ENCODE measurements around the gene MYO15A. TPM values are rescaled to one million over a fixed set of nuclear protein-coding genes. Genes with fewer than 3 reads are reported as not detected.

Gene MYO15A
- total RNA-seq, 2 experiments from 2014 or later, result 0.27 to 0.46 TPM

GRCh38 chr17:18102640-18103039 is 5.9 kb upstream of the MYO15A start:
- ChIA-PET CTCF (no interaction called here), POLR2A (no interaction called here)

DNA sequence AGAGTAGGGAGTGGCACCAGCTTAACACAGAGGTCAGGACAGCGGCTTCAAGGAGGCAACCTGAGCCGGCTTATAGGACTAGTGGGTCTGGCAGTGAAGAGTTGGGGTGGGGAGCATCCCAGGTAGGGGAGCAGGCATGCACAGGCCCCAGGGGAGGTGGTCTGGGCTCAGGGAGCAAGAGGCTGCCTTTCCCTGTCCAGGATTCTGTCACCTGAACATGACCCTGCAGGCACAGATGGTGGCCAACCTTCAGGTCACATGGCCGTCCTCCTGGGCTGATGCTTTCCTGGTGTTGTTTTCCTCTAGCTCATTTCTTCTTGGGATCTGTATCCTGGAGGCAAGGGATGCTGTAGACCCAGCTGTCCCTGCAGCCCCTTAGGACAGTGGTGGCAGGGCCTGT is 3.5 kb upstream of the MYO15A start:
- CTCF ChIA-PET, result interaction anchor here (0.6 kb wide), 1 partner anchor 70 kb away, joined by 4 read pairs; no protein-coding TSS in a partner anchor
- POLR2A ChIA-PET, result interaction anchor here (0.5 kb wide), 1 partner anchor 18 kb away, joined by 5 read pairs; no protein-coding TSS in a partner anchor

DNA sequence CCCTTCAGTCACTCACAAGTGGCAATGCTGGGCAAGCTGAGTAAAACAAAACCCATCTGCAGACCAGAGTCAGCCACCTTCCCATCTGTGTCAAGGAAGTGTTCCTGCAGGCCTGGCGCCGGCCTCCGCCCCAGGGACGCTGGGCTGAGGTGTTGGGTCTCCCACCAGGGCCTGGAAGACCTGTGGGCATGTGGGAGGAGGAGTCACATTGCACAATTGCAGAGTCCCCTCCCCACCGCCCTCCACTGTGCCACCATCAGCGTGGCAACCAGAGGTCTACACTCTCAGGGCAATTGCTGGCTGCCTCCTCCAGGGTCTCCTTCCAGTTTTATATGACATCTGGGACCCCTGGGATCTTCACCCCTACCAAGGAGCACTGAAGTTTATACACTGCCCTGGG is 3.0 kb upstream of the MYO15A start:
- ChIA-PET CTCF (interaction anchor here (0.6 kb wide), 1 partner anchor 70 kb away, joined by 4 read pairs; no protein-coding TSS in a partner anchor), POLR2A (no interaction called here)

DNA sequence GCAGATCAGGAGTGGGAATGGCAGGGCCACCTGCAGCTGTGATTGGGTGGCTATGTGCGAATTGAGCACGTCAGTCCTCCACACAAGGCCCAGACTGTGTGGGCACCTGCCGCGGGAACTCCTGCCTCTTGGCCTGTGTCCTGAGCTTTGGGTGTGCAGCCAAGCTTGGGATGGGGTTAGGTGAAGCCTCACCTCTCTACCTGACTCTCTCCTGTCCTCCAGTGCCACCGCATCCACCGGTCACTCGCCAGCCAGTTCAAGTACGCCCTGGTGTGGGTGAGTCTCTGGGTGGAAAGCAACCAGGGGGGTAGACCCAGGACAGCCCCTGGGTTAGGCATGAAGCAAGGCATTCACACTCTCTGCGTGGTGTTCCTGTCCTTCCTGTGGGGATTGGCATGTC is 2.3 kb upstream of the MYO15A start:
- ChIA-PET POLR2A (no interaction called here), CTCF (no interaction called here)

- ChIA-PET POLR2A (no interaction called here), CTCF (no interaction called here)
These were observed 1.3 kb upstream of the MYO15A start for GRCh38 chr17:18107061-18107790.

DNA sequence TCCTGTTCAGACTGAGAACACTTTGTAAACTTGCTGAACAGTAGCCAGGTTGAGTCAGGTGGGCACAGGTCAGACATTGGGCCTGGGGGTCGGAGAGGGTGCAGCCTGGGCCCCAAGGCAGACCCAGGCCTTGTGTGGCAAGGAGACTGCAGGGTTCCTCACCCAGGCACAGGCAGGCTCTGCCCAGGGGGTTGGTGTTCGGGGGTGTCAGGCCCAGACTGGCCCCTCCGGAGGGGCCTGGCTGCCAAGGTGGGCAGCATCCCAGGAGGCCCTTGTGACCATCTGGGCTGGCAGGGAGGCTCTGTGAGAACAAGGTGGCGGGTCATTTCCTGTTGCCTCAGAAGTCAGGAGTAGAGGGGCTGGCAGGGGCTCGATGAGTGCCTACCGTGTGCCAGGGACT is 585 bp upstream of the MYO15A start:
- ChIA-PET POLR2A (no interaction called here), CTCF (no interaction called here)

- CTCF ChIA-PET, result interaction anchor here (1.0 kb wide), 1 partner anchor 107 kb away, joined by 3 read pairs; no protein-coding TSS in a partner anchor
- POLR2A ChIA-PET, result no interaction called here
These were observed 1.5 kb downstream of the MYO15A start for GRCh38 chr17:18109935-18110485.

- ChIA-PET POLR2A (no interaction called here), CTCF (interaction anchor here (1.9 kb wide), 1 partner anchor 14 kb away, joined by 4 read pairs; no protein-coding TSS in a partner anchor)
These were observed 2.1 kb downstream of the MYO15A start for GRCh38 chr17:18110636-18111145.

DNA sequence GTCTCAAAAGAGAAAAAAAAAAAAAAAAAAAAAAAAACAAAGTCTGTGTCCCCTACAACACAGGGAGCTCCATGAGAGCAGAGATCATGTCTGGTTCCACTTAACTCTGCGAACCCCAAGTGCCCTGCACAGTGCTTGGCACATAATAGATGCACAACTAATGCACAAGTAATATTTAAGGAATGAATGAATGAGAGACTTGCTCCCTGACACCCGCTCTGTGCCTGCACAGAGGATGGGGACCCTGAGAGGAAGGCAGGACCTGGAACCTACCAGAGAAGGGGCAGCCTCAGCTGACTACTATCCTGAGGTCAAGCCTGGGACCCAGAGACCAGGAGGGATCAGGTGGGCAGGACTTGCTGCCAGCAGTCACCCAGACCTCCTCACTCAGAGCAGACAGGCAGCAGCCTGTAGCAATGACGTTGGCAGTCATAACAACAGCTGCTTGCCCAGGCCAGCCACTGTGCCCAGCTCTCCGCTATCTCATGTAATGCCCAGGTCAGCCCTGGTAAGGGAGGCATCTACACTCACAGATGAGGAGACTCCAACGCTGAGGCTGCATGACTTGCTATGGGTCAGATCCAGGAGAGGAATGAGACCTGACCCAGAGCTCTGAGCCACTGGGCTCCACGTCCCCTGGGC is 2.9 kb downstream of the MYO15A start:
- CTCF ChIA-PET, result interaction anchor here (1.9 kb wide), 1 partner anchor 13 kb away, joined by 4 read pairs; no protein-coding TSS in a partner anchor

GRCh38 chr17:18115517-18115916 is 7.0 kb downstream of the MYO15A start:
- ChIA-PET CTCF (interaction anchor here (0.7 kb wide), 1 partner anchor 42 kb away, joined by 3 read pairs; no protein-coding TSS in a partner anchor), POLR2A (no interaction called here)

More for the DNA sequence above, 2.9 kb downstream of the MYO15A start:
- POLR2A ChIA-PET, result no interaction called here

DNA sequence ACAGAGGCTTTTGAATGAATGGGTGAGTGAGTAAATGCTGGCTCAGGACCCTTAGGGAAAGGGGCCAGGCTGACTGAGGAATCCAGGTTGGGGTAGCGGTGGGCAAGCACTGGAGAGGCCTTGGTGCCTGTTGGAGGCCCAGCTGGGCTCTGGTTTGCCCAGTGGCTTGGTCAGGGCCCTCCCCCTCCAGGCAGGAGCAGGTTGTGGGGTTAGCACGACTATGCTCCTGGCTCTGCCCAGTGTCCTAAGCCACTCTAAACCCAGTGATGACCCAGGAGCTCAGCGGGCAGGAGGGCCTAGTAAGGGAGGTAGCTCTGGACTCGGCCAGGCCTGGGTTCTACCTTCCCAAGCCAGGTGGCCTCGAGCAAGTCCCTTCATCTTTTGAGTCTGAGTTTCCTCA is 7.5 kb downstream of the MYO15A start:
- ChIA-PET CTCF (no interaction called here), POLR2A (no interaction called here)

- CTCF ChIA-PET, result no interaction called here
These were observed 9.0 kb downstream of the MYO15A start for GRCh38 chr17:18117533-18117932.

DNA sequence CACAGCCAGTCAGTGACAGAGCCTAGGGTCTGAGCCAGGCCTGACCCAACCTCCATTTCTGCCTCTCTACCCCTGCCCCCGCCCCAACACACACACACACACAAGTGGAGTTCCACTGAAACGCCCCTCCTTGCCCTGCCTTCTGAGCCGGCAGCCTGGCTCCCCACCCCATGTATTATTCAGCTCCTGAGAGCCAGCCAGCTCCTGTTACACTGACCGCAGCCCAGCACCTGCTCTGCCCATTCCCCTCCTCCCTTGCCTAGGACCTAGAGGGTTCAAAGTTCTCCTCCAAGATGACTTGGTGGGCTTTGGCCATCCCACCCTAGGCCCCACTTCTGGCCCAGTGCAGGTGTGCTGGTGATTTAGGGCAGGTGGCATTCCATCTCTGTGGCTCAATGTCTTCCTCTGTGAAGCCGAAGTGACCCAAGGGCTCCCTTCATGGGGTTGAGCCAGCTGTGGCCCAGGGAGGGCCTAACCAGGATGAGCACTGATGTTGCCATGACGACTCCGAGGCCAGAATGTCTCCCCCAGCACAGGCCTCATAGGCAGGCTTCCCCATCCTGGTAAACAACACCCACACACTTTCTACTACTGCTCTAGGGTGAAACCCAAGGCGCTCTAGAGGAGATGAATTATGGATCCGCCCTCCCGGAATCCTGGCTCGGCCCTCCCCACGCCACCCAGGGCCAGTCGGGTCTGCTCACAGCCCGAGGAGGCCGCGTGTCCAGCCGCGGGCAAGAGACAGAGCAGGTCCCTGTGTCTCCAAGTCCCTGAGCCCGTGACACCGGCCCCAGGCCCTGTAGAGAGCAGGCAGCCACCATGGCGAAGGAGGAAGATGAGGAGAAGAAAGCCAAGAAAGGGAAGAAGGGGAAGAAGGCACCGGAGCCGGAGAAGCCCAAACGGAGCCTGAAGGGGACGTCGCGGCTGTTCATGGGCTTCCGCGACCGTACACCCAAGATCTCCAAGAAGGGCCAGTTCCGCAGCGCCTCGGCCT is 9.7 kb downstream of the MYO15A start:
- ChIA-PET POLR2A (no interaction called here), CTCF (no interaction called here)

More at GRCh38 chr17:18117533-18117932, 9.0 kb downstream of the MYO15A start:
- POLR2A ChIA-PET, result no interaction called here

- CTCF ChIA-PET, result no interaction called here
- POLR2A ChIA-PET, result no interaction called here
These were observed 10.7 kb downstream of the MYO15A start for GRCh38 chr17:18119166-18119745.

DNA sequence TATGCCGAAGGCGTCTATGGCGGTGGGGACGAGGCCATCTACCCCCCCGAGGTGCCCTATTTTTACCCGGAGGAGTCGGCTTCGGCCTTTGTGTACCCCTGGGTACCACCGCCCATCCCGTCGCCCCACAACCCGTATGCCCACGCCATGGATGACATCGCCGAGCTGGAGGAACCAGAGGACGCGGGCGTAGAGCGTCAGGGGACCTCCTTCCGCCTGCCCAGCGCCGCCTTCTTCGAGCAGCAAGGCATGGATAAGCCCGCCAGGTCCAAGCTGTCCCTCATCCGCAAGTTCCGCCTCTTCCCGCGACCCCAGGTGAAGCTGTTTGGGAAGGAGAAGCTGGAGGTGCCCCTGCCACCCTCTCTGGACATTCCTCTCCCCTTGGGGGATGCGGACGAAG is 11.4 kb downstream of the MYO15A start:
- ChIA-PET POLR2A (no interaction called here), CTCF (no interaction called here)

GRCh38 chr17:18120461-18121017 is 12.0 kb downstream of the MYO15A start:
- ChIA-PET POLR2A (no interaction called here), CTCF (no interaction called here)

GRCh38 chr17:18121144-18121910 is 12.8 kb downstream of the MYO15A start:
- CTCF ChIA-PET, result no interaction called here
- POLR2A ChIA-PET, result no interaction called here
